HG02970 (cell line): ENCODE results near the gene RPL41.
"Not testable (repeated sequence)": the region's sequence is repeated elsewhere in the genome, so short reads cannot be mapped to it uniquely, and the experiment has no call there.

Source experiments
- ATAC-seq: cut with Tn5 transposase; IDR thresholded peaks from one replicate; pipeline ENCODE4 v1.9.1; 2021; ENCODE audit warnings: mild to moderate bottlenecking, moderate library complexity, moderate number of reproducible peaks; ENCODE audit not compliant: unreplicated experiment, low FRiP score

The RPL41 gene

DNA sequence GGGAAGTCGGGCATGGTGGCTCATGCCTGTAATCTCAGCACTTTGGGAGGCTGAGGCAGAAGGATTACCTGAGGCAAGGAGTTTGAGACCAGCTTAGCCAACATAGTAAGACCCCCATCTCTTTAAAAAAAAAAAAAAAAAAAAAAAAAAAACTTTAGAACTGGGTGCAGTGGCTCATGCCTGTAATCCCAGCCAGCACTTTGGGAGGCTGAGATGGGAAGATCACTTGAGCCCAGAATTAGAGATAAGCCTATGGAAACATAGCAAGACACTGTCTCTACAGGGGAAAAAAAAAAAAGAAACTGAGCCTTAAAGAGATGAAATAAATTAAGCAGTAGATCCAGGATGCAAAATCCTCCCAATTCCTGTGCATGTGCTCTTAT, 13.8 kb upstream of the RPL41 start:
- no peak for ATAC-seq

- no peak for ATAC-seq
Observed at GRCh38 chr12:56103066-56103711, 13.2 kb upstream of the RPL41 start.

DNA sequence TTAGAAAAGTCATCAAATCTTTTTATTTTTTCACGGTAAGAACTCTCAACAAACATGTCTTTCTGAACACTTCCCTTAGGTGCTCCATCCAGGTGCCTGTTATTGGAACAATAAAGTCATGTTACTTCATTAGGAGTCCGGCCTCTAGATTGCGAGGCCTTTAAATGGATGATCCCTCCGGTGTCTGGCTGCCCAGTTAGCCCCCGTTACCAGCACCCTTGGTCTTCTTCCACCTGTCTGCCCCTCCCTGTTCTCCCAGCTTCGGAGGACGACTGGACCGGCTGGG, 12.7 kb upstream of the RPL41 start:
- ATAC-seq: no peak

GRCh38 chr12:56104109-56104814, 12.2 kb upstream of the RPL41 start, which contains the start of gene PA2G4:
Gene PA2G4, plus strand, starts transcription at chr12:56104559. Its CDS starts 179 bp downstream, at chr12:56104738.
- ATAC-seq: peak; percentile 91

DNA sequence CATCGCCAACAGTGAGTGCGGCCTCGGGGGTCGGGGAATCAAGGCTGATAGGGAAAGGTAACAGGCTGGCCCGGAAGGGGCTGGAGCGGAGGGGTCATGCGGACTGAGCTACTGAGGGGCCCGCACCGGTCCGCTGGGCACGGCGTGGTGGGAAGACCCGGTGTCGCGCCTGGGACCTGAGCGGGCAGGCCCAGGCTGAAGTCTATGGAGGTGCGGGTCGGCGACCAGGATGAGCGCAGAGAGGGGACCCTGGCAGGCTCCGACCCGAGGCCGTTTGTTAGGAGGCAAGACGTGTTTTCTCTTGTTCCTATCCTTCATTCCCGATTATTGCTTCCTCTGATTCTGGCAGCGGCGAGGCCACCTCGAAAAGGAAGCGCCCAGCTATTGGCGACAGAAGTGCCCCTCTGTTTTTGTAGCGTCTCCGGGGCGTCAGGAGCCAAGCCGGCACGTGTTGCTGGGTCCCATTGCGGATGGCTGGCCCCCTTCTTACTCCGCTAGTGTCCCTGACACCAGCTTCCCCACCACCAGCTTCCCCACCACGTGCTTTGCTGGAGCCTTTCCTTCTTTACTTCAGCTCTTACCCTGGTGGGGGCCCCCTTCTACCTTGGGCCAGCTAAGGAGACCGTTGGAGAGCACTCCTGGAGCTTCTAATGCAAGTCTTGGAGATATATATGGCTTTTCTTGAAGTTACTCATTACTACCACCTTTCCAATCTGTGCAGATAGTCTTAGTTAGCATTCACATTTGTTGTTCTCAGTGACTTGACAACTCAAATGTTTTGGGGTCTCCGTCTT, 11.4 kb upstream of the RPL41 start:
- peak; percentile 4 for ATAC-seq

- no peak for ATAC-seq
Observed at GRCh38 chr12:56105609-56105902, 10.9 kb upstream of the RPL41 start.

DNA sequence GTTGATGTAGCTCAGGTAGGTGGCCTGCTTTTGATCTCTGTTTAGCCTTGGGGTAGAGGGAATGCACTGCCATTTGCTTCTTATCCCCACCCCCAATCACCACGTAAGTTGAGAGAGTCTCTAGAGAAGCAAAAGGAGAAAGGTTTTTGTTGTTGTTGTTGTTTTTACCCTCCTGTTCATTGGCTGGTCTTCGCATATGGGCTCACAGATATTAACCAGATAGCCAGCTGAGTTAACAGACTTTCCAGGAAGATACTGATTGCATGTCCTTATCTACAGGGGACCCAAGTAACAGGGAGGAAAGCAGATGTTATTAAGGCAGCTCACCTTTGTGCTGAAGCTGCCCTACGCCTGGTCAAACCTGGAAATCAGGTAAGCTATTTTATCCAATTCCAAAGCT, 9.2 kb upstream of the RPL41 start:
- ATAC-seq: no peak

DNA sequence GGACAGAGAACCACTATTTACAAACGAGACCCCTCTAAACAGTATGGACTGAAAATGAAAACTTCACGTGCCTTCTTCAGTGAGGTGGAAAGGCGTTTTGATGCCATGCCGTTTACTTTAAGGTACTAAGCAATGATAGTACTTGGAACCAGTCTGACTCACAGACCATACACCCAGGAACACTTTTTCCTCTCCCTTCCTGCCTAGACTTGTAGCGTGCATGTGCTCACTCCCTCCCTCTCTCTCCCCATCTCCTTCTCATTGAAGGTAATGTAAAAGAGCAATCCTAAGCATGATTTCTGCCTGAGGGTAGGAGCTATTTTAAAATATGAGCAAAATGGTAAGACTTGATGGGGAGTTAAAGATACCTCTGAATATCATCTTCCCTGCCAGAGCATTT, 5.9 kb upstream of the RPL41 start:
- ATAC-seq: no peak

DNA sequence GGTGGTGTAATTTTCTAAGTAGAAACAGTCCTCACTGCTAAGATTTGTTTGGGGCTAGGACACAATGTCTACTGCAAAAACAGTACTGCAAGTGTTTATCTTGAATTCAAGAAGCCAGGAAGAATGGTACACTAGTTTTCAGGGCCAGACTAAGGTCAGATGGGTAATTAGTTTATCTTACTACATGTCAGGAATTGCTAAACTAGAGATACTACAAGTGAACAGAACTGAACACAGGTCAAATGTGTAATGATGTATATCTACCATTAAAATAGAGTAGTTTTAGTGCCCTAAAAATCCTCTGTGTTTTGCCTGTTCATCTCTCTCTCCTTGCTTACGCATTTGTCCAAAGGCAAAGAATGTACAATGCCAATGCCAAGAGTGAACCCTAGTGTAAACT, 2.3 kb upstream of the RPL41 start:
- ATAC-seq: no peak

DNA sequence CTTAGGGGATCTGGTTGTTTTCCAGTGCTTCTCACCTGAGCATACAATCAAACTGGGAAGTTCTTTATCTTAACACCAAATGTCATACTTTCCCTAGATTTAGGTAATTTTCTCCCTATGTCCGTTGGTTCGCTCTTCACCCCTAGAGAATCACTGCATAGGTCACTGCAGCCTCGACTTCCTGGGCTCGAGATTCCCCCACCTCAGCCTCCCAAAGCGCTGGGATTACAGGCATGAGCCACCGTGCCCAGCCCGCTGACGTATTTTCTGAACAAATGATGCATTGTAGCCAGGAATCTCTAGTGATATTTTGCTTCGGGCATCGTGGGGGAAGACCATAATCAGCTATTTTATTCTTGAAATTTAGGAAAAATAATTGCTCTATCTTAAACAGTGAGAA, 1.1 kb upstream of the RPL41 start:
- no peak for ATAC-seq

DNA sequence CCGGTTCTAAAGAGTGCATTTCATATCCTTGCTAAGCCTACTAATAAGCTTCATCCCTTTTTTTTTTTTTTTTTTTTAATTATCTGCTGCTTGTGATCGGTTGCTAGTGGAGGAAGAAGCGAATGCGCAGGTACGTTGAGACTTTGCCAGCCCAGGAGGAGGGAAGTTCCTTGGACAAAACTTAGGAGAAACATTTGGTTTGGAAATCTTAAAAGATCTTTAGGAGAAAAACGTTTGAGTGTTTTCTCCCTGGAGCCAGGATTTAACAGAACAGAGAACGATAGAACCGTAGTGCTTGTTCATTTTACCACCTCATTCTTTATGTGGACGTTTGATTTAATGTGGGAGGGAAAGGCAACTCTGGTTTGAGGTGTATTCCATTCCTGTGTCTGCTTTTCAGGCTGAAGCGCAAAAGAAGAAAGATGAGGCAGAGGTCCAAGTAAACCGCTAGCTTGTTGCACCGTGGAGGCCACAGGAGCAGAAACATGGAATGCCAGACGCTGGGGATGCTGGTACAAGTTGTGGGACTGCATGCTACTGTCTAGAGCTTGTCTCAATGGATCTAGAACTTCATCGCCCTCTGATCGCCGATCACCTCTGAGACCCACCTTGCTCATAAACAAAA, 761 bp downstream of the RPL41 start:
- ATAC-seq: not testable (repeated sequence)

DNA sequence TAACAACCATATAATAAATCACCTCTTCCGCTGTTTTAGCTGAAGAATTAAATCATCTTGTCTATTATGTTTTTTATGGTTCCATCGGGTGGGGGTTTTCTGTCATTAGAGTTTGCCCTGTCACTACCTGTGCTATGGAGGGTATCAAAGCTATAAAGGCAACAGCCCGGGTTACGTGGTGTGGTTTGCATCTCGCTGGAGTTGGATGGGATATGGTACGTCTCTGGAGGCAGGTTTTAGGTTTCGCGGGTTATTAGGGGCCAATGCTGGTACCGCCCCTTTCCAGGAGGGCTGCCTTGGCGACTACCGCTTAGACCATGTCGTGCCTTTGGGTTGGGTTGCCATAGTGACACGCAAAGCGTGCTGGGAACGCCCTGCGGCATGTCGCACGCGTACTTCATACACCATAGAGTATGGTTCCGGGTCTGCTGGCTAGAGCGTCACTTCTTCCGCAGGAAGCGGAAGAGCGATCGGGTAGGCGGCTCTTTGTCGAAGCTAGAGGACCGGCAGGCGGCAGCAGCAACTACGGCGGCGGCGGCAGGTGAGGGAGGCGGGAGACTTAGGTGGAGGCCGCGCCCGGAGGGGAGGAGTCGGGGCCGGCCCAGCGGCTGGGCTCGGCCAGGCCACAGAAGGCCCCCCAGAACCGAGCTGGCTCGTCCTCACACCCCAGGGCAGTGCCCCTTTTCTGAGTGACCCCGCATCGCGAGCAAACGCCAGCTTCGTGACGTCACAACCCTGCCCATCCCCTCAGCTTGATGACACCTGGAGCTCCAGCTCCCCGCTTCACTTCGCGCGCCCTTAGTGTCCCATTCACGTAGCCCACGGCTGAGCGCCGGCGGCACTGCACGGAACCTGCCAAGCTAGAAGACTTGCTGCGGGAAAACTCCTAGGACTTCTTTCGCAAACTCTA, 1.6 kb downstream of the RPL41 start, which contains the start of gene ZC3H10:
TSS of gene ZC3H10 (plus strand) at position 489 of the 910 bp plus-strand sequence. CDS start 2,297 bp downstream, outside the sequence.
- ATAC-seq: peak; percentile 75

- ATAC-seq: peak; percentile 1
Observed at GRCh38 chr12:56118688-56119357, 2.4 kb downstream of the RPL41 start.

DNA sequence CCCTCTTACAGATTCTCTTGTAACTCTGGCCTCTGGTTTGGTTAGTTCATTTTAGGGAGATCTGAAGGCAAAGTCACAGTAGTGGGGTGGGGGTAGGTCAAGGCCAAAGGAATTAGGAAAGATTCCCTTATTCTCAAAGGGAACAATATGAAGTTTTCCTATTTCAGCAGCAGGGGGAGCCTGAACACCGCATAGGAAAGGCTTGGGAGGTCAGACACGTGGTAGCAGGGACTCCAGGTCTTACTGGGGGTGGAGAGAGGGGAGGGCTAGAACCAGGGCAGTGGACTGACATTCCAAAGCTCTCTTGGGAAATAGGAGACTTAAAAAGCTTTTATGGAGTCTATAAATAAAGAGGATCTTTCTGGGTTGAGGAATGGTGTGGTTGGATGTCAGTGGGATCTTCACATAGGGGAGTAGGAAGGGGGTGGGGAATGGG, 2.9 kb downstream of the RPL41 start:
- ATAC-seq: no peak

GRCh38 chr12:56120158-56120846, 3.9 kb downstream of the RPL41 start:
- ATAC-seq: no peak

- no peak for ATAC-seq
Observed at GRCh38 chr12:56121204-56121870, 4.9 kb downstream of the RPL41 start.

- no peak for ATAC-seq
Observed at GRCh38 chr12:56122637-56123036, 6.2 kb downstream of the RPL41 start.

GRCh38 chr12:56124133-56124532, 7.7 kb downstream of the RPL41 start:
- no peak for ATAC-seq
